SKM-1 treated with dmso at 0.1 percent for 144 hours (cell line): ENCODE data around the gene PHOSPHO1.
"Not testable (repeated sequence)": the region's sequence is repeated elsewhere in the genome, so short reads cannot be mapped to it uniquely, and the experiment has no call there.

Experiments
- DNase-seq: peaks from one replicate; lab custom pipeline; 2025; ENCODE audit not compliant: unreplicated experiment; lab: John Stamatoyannopoulos, UW

The PHOSPHO1 gene, protein sequence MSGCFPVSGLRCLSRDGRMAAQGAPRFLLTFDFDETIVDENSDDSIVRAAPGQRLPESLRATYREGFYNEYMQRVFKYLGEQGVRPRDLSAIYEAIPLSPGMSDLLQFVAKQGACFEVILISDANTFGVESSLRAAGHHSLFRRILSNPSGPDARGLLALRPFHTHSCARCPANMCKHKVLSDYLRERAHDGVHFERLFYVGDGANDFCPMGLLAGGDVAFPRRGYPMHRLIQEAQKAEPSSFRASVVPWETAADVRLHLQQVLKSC

DNA sequence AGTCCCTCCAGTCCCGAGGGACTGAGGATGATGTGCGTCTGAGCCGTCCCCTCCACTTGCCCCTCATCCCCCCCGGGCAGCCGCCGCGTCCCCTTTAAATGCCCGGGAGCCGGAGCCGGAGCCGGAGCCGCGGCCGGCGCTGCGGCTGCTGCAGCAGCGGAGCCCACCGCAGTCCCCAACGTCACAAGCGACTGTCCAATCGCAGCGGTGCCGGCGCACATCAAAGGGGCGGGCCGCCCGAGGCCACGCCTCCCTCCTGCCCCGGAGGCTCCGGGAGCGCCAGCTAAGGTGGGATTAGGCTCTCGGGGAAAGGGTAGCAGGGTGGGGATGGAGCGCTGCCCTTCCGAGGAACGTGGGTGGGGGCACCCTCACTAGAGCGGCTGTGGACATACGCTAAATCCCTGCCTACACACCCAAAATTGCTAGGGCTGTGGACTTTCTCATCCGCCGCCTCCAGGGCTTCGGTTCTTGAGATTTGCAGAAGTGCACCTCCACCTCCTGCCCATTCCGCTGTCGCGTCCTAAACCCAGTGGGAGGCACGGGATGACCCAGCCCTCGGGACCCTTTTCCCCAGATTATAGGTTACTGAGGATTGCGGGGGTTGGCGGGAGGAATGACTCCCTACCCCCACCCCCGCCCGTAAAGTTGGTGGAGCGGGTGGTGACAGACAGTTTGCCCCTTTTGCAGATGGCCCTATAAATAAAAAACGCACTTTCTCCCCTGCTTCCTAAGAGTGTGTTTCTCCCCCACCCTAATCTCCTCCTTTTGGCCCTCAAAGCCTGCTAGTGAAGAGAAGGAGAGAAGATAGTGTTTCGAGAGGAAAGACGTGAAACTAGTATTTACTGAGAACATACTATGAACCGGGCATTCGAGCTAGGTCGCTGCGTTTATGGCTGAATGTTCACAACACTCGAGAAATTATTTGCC, at the start of gene PHOSPHO1:
Gene PHOSPHO1, minus strand, starts transcription at position 152 of the 927 bp plus-strand sequence. CDS start 4,096 bp downstream, outside the sequence.
- peak; percentile 78 for DNase-seq

DNA sequence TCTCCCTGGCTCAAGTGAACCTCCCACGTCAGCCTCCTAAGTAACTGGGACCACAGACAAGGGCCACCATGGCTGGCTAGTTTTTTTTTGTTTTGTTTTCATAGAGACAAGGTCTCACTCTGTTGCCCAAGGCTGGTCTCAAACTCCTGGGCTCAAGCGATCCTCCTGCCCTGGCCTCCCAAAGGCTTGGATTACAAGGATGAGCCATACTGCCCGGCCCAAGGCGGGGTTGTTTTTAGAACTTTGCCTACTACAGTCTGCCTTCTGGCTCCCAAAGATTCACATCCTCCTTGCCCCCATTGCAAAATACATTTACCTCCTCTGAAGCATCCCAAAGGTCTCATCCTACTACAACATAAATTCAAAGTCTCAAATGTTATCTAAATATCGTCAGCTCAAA, 49.5 kb upstream of the PHOSPHO1 start:
- no peak for DNase-seq

DNA sequence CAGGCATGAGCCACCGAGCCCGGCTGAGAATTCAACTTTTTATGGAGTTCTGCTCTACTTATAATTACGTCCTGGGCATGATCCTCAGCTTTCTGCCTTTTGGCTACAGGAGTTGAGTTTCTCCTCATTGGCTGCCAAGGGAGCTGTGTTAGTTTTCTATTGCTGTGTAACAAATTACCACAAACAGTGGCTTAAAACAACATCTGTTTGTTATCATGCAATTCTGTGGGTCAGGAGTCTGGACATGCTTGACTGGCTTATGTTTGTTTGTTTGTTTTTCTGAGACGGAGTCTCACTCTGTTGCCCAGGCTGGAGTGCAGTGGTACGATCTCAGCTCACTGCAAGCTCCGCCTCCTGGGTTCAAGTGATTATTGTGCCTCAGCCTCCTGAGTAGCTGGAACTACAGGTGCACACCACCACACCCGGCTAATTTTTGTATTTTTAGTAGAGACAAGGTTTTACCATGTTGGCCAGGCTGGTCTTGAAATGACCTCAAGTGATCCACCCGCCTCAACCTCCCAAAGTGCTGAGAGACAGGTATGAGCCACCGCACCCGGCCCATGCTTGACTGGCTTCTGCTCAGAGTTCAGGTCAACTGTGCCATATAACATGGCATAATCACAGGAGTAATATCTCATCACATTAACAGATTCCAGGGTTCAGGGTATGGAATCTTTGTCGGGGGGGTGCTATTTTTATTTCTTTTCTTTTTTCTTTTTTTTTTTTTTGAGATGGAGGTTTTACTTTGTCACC, 48.9 kb upstream of the PHOSPHO1 start:
- DNase-seq, result not testable (repeated sequence)

DNA sequence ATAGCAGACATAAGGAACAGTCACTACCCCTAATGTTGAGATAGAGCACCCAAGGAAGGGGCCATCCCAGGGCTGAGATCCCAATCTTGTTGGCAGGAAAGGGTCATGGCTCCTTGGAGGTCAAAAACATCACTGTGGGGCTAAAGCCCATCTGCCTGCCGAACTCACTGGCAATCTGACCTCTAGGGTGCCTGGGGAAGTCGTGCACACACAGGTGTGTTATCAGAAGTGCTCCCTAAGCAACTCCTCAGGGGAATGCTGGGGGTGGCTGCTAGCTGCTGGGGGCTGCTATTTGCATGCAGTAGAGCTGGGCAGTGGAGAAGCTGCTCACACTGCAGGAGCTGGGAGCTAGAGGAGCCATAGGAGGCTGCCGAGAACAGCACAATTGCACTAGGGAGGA, 47.5 kb upstream of the PHOSPHO1 start:
- DNase-seq, result no peak

DNA sequence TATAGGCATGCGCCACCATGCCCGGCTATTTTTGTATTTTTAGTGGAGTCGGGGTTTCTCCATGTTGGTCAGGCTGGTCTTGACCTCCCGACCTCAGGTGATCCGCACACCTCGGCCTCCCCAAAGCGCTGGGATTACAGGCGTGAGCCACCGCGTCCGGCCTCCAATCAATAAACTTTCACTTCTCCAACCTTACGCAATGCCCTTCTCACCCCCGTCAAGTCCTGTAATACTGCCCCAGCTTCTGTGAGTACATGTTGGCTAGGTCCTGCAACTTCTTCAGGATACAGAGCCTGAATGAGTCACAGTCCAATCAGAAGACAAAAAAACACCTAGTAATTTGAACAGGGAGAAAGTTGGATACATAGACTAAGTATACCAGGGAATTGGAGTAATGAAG, 47.1 kb upstream of the PHOSPHO1 start:
- peak; percentile 57 for DNase-seq

DNA sequence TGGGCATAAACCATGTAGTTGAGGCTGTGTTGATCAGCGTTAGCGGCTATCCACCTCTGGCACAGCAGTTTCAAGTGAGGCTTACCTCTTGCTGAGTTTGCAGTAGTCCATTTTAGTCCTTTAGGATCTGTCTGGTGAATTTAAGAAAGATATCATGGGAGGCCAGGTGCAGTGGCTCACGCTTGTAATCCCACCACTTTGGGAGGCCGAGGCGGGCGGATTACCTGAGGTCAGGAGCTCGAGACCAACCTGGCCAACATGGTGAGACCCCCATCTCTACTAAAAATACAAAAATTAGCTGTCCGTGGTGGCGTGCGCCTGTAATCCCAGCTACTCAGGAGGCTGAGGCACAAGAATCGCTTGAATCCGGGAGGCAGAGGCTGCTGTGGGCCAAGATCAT, 45.4 kb upstream of the PHOSPHO1 start:
- DNase-seq, result not testable (repeated sequence)

DNA sequence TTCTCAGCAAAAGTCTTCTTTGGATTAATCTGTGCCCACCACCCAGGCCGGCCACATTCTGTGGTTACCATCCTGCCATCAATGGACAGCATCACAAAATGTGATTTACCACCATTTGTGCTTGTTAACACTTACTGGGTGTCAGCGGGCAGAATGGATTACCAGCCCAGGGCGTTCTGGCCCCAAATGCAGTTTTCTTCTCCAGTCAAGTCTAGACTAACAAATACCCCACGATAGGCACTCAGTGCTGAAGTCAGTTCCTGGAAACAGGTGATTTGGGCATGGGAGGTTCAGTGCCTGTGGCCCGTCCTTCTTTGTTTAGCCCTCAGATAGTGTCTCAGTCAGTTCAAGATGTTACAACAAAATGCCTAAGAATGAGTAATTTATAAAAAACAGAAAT, 38.8 kb upstream of the PHOSPHO1 start:
- DNase-seq, result no peak

DNA sequence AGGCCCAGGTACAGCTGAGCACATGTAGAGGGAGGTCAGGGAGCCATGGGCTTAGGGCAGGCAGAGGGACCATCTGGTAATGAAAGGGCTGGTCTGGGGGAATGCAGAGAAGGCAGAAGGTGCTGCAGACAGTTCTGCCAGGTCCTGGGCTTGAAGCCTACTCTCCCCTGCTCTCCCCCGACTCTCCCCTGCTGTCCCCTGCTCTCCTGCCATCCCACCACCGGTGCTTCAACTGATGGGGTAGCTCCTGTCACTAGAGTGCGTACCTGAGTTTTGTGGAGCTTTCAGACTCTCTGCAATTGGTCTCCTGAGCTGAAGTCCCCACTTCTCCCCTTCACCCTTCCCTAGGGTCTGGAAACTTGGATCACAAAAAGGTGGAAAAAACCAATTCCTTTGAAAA, 37.3 kb upstream of the PHOSPHO1 start:
- DNase-seq, result no peak

DNA sequence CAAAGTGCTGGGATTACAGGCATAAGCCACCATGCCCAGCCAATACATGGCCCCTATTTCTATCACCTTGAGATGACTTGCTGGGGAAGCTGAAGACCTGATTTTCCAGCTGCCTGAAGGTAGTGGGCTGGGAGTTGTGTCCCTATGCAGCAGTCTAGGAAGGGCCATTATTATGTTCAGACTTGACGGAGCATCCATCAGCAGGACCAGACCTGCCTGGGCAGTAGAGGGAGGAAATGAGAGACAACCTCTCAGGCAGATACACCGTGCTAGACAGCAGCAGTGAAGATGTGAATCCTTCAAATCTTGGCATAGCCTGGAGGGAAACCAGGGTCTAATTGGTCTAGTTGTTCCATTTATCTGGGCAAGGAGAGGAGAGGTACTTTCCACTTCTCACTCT, 35.6 kb upstream of the PHOSPHO1 start:
- DNase-seq, result no peak

DNA sequence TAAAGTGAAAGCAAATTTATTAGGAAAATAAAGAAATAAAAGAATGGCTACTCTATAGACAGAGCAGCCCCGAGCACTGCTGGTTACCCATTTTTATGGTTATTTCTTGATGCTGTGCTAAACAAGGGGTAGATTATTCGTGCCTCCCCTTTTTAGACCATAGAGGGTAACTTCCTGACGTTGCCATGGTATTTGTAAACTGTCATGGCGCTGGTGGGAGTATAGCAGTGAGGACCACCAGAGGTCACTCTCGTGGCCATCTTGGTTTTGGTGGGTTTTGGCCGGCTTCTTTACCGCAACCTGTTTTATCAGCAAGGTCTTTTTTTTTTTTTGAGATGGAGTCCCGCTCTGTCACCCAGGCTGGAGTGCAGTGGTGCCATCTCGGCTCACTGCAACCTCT, 31.0 kb upstream of the PHOSPHO1 start:
- not testable (repeated sequence) for DNase-seq

DNA sequence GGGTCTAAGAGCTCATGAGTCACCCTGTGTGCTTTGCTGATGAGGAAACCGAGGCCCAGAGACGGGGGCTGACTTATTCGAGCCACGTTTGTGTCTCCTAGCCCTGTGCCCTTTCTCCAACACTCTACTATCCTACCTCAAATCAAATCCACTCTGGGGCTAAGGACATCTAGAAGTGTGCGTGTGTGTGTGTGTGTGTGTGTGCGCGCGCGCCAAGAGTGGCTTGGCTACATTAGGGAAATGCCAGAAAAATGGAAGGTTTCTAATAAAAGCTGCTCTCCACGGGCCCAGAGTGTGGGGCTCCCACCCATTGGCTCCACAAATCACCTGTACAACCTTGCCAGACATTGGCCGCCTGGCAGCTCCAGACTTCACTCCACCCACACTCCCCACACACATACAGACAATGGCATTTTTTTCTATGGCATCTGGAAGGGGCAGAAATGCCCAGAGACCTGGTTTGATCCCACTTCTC, 30.3 kb upstream of the PHOSPHO1 start:
- no peak for DNase-seq

DNA sequence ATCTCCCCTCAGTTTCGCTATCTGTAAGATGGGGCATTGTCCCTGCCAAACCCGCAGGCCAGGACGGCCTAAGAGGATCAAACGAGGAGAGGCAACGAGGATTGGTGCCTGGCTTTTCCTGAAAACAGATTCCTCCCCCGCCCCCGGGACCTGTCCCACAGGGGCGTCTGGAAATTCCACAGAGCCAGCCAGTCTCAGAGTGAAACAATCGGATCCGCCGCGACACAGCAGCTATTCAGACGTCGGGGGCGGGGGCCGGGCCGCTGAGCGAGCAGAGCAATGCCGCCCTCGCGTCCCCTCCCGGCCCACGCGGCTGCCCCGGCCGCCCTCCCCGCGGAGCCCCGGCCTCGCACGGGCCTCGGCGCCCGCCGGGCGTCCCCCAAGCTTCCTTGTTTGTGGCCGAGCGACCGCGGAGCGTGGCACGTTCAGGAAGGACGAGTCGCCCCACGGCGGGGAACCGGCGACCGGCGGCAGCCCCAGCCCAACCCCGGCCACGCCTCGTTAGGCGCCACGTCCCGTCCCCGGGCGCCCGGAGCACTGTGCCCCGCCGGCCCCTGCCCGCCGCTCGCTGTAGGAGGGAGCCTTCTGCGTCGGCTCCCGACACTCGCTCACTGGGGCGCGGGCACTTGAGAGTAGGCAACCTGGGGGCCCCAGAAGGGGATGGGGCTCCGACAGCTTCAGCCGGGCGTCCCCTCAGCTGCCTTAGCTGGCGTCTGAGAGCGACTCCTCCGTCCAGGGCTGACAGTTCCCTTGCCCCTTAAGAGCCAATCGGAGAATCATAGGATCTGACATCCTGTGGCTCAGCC, 29.6 kb upstream of the PHOSPHO1 start:
- peak; percentile 87 for DNase-seq

DNA sequence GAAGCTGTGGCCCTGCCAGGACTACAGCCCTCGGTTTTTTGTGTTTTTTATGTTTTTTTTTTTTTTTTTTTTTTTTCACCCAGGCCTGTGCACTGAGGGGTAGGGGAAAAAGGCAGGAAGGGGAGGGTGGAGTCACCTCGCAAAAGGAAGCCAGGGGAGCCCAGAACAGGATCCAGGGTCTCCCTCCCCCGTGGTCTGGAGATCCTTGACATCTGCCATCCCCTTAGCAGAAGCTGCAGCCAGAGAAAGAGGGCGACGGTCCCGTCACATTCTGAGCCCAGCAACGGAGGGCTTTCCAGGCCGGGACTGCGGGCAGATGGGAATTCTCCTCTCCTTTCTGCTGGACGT, 29.1 kb upstream of the PHOSPHO1 start:
- DNase-seq, result no peak

DNA sequence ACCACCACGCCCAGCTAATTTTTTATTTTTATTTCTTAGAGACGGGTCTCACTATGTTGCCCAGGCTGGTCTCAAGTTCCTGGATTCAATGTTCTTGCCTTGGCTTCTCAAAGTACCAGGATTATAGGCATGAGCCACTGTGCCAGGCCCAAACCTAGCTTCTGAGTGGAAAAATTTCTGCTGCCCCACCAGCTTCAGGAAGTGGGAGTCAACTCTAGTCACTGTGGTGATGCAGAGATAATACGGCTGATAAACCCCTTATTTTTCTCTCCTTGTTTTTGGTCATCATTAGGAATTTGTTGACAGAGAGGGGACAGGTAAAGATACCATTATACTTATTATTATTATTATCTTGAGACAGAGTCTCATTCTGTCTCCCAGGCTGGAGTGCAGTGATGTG, 27.8 kb upstream of the PHOSPHO1 start:
- no peak for DNase-seq

DNA sequence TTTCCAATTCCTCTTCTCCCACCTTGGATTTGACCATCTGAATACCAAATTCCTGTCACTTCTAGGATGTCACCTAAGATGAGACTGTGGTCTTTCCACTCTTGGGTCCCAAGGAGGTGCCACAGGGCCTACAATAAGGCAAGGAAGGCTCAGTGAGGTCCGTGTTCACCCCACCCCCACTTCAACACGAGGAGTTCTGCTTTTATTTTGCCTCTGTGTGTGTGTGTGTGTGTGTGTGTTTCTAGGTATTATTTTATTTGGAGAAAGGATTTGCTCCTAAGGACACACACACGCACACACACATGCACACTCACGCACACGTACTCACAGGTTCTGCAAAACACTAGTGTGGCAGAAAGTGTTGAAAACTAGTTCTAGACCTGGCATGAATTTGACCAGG, 24.5 kb upstream of the PHOSPHO1 start:
- peak; percentile 15 for DNase-seq

DNA sequence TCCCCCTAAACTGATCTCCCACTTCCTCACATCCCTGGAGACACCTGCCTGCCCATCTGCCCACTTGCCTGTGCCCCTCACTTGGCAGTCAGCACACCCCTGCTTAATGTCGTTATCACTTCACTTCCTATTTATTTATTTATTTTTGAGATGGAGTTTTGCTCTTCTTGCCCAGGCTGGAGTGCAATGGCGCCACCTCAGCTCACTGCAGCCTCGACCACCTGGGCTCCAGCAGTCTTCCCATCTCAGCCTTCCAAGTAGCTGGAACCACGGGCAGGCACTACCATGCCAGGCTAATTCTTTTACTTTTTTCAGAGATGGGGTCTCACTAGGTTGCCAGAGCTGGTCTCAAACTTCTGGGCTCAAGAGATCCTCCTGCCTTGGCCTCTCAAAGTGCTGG, 23.5 kb upstream of the PHOSPHO1 start:
- DNase-seq, result no peak

DNA sequence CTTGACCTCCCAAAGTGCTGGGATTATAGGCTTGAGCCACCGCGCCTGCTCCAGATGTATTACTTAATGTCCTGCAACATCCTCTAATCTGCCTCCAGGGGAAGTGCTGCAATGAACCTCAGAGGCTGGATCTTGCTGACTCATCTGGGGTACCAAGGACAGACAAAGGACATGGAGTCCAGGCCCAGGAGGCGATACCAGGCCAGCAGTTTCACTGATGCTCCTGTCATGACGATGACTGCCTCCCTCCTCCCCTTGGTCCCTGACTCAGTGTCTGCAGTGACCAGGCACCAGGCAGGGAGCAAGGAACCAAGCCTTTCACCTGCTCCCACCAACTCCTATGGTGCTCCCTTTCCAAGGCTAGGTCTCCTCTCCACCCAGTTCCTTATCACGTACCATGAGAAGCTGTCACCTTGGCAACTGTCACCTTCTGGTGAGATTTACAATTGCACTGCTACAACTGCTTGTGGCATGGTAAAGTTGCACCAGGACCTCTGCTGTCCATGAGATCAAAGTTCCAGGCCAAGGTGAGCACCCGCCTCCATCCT, 21.6 kb upstream of the PHOSPHO1 start:
- DNase-seq, result peak; percentile 94

DNA sequence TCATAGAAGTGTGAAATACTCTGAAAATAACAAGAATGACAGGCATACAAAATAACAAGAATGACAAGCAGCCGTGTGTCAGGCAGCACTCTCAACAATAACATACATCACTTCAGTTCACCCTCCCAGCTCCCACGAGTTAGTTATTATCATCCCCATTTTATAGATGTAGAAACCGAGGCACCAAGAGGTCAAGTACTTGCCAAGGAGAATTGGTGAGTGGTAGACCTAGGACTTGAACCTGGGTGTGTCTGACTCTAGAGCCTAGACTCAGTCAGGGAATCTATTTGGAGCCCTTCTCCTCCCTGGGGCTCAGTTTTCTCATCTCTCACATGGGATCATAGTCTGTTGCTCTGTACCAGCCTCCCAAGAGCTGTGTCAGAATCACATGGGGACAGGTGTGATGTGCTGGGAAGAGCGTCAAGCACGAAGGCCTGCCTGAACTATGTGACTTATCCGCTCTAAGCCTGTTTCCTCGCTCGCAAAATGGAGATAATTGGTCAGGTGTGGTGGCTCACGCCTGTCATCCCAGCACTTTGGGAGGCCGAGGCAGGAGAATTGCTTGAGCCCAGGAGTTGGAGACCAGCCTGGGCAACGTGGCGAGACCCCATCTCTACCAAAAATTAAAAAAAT, 19.4 kb upstream of the PHOSPHO1 start:
- DNase-seq, result no peak

DNA sequence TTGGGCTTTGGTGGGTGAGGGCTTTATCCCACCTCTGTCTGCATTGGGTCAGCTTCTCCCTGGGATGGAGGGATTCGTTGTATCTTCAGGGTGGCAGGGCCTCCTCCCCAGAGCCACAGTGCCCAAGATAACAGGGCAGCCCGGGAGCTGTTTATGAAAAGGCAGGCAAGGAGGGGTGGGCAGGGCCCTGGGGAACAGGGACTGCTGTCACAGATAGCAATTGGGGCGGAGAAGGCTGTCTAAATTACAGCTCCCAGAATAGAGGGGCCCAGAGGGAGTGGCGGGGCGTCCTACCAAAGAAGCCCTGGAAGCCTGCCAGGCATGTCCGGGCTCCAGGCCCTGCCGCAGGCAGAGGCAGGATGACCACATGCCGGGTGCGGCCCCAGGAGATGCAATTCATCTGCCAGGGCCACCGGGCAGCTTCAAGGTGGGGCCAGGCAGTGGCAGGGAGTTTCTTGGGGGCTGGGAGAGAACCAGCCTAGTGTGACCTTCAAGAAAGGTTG, 18.8 kb upstream of the PHOSPHO1 start:
- DNase-seq, result no peak

DNA sequence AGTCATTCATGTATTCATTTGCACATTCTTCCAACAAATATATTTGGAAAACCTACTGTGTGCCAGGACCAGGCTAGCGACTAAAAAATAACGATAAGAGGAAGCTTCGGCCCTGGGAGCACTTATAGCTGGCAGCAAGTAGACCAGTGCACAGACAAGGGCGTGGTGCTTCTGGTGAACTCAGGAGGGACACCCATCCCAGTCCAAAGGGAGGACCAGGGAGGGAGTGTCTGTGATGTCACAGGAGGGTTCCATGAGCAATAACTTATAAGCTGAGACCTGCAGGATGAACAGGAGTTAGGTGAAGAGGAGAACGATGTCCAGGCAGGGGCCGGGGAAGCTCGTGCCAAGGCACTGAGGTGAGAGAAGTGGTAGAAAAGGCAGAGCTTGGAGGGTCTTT, 17.4 kb upstream of the PHOSPHO1 start:
- no peak for DNase-seq
